ENCODE measurements around the gene DLGAP1.

The DLGAP1 gene

GRCh38 chr18:3759099-3759498 lies 696.0 kb downstream of the DLGAP1 start:
- DNase-seq: no peak

GRCh38 chr18:3758531-3758930 lies 696.6 kb downstream of the DLGAP1 start:
- peak; percentile 9 for DNase-seq

- no peak for DNase-seq
Observed at GRCh38 chr18:3757361-3757760, 697.7 kb downstream of the DLGAP1 start.

GRCh38 chr18:3753106-3753505 lies 702.0 kb downstream of the DLGAP1 start:
- no peak for DNase-seq

- no peak for DNase-seq
Observed at GRCh38 chr18:3748086-3748485, 707.0 kb downstream of the DLGAP1 start.

GRCh38 chr18:3747176-3747973 lies 707.7 kb downstream of the DLGAP1 start:
- peak; percentile 24 for DNase-seq

GRCh38 chr18:3742541-3742940 lies 712.6 kb downstream of the DLGAP1 start:
- DNase-seq: no peak

GRCh38 chr18:3741333-3741732 lies 713.8 kb downstream of the DLGAP1 start:
- no peak for DNase-seq

GRCh38 chr18:3728704-3729437 lies 726.2 kb downstream of the DLGAP1 start:
- DNase-seq: no peak

- no peak for DNase-seq
Observed at GRCh38 chr18:3727274-3727673, 727.8 kb downstream of the DLGAP1 start.

- DNase-seq: no peak
Observed at GRCh38 chr18:3726238-3726951, 728.7 kb downstream of the DLGAP1 start.

GRCh38 chr18:3725115-3725514 lies 730.0 kb downstream of the DLGAP1 start:
- DNase-seq: no peak

GRCh38 chr18:3723554-3723953 lies 731.6 kb downstream of the DLGAP1 start:
- no peak for DNase-seq

GRCh38 chr18:3722649-3723433 lies 732.3 kb downstream of the DLGAP1 start:
- no peak for DNase-seq

GRCh38 chr18:3721771-3722648 lies 733.1 kb downstream of the DLGAP1 start:
- no peak for DNase-seq

GRCh38 chr18:3720818-3721545 lies 734.1 kb downstream of the DLGAP1 start:
- no peak for DNase-seq

GRCh38 chr18:3720159-3720558 lies 734.9 kb downstream of the DLGAP1 start:
- DNase-seq: no peak

GRCh38 chr18:3717376-3718025 lies 737.6 kb downstream of the DLGAP1 start:
- DNase-seq: no peak

GRCh38 chr18:3716116-3716660 lies 738.9 kb downstream of the DLGAP1 start:
- no peak for DNase-seq

Measured in fibroblast of skin of scalp (primary cell).